ENCODE data around the gene RAP1B.

GRCh38 chr12:68633614-68634558 is 23.2 kb downstream of the RAP1B start:
- TF ChIP-seq CTCF (conservative IDR thresholded peaks at IDR 0.05; ENCODE audit: low read depth, low read length): no peak
- no peak for TF ChIP-seq RCOR1 (IDR thresholded peaks at IDR 0.05; ENCODE audit: insufficient replicate concordance, low read length)
- no peak for TF ChIP-seq MXI1 (IDR thresholded peaks at IDR 0.05; ENCODE audit: borderline replicate concordance, low read depth, low read length)
- no peak for TF ChIP-seq POLR2A (IDR thresholded peaks at IDR 0.05; ENCODE audit: low read depth, low read length)
- no peak for TF ChIP-seq NFE2L2 (IDR thresholded peaks at IDR 0.05; ENCODE audit: low read depth, low read length)

Measured in IMR-90 (cell line).